ENCODE data around the gene WNT1. TPM values are rescaled to one million over a fixed set of nuclear protein-coding genes. Genes with fewer than 3 reads are reported as not detected.

Gene WNT1
- total and polyA plus RNA-seq, 2 of the 4 experiments (the other 2 are of a cell fraction) = not detected

- Histone ChIP-seq H3K9ac (ENCODE audit: low read depth, low read length) (no peak overlapping the region), H3K27ac (ENCODE audit: insufficient read depth, low read length) (no peak overlapping the region), H3K4me3 (ENCODE audit: insufficient read depth, low read depth, low read length) (no peak overlapping the region; the same call in 1 of the 2 replicates), H4K20me1 (ENCODE audit: insufficient read depth, low read length) (peaks cover 6% of the 10 kb centered on the region; the same call in 1 of the 2 replicates), H2BK20ac (ENCODE audit: low read depth, low read length) (no peak overlapping the region), H3K9me1 (ENCODE audit: insufficient read depth, low read length) (peaks cover 3% of the 10 kb centered on the region), H4K8ac (ENCODE audit: low read depth in 2 of 2, low read length in 2 of 2) (no peak overlapping the region), H2AFZ (replicated peaks; ENCODE audit: low read length, poor library complexity) (peak overlapping the region; percentile 85), H2AK5ac (ENCODE audit: low read depth, low read length) (no peak overlapping the region), H2AK9ac (replicated peaks; ENCODE audit: low read depth, low read length, poor library complexity) (no peak overlapping the region), H3K4me1 (ENCODE audit: control insufficient read depth, insufficient read depth, low read length) (peaks cover 14% of the 10 kb centered on the region), H3K4ac (ENCODE audit: low read depth, low read length) (no peak overlapping the region), H2BK120ac (ENCODE audit: low read depth, low read length) (no peak overlapping the region), H3K56ac (ENCODE audit: extremely low read depth, insufficient read depth, low read length) (no peak overlapping the region), H3K9me3 (ENCODE audit: control insufficient read depth, insufficient read depth, low read length) (no peaks in the 10 kb centered on the region), H3K4me2 (ENCODE audit: low read depth, low read length) (no peak overlapping the region), H4K91ac (ENCODE audit: insufficient read depth, low read depth, low read length) (no peak overlapping the region), H3K79me1 (ENCODE audit: low read depth in 1 of 2, low read length in 2 of 2) (peaks cover 0 to 5% of the 10 kb centered on the region in 2 experiments; a peak in 1 of 4 replicates), H3K36me3 (ENCODE audit: control insufficient read depth, insufficient read depth, low read length) (peaks cover 13% of the 10 kb centered on the region), H3K27me3 (ENCODE audit: control insufficient read depth, insufficient read depth, low read length) (peaks cover 33% of the 10 kb centered on the region), H3K23ac (ENCODE audit: low read depth, low read length) (no peak overlapping the region), H2BK5ac (ENCODE audit: low read depth, low read length, poor library complexity, severe bottlenecking) (no peak overlapping the region), H3K14ac (replicated peaks; ENCODE audit: low read depth, low read length) (no peak overlapping the region), H2BK15ac (ENCODE audit: low read depth, low read length) (no peak overlapping the region), H4K5ac (ENCODE audit: low read depth, low read length) (no peak overlapping the region), H3K18ac (ENCODE audit: low read depth, low read length) (no peak overlapping the region)
- in situ Hi-C loops (cut with MboI; ENCODE audit: low sequenced_read_pairs) = no loop called here
- POLR2A ChIA-PET (ENCODE audit: unreplicated experiment) = interaction anchor here (0.6 kb wide), 1 partner anchor 161 kb away, joined by 3 read pairs; no protein-coding TSS in a partner anchor
- WGBS, 2 experiments (ENCODE audit: extremely low coverage in 2 of 2, insufficient read length in 1 of 2) = 6% methylated on average over 17 of the region's 57 CpGs; no CpG with 5 or more reads in 1 of the 2 experiments
- TF ChIP-seq ELK1 (IDR thresholded peaks at IDR 0.05; ENCODE audit: borderline replicate concordance, low read depth, low read length) = no peak
- BruUV-seq (replicated peaks) = no TSS peak
- CTCF ChIA-PET = interaction anchor here (1.1 to 3.0 kb wide), 4 partner anchors 10 to 142 kb away, joined by 5 to 17 read pairs (median 11); partner anchors contain the start of gene ARF3
- dilution Hi-C loops (cut with HindIII; ENCODE audit: low sequenced_read_pairs, unreplicated experiment) = no loop called here
- intact Hi-C loops (cut with micrococcal nuclease) = no loop called here
- ATAC-seq (ENCODE audit: low read depth) (no peak), DNase-seq (no peak)
These were observed 19.8 kb downstream of the WNT1 start for GRCh38 chr12:48997719-48998496.

Data from IMR-90 (cell line).